ENCODE results near the gene LRIT1. TPM values are rescaled to one million over a fixed set of nuclear protein-coding genes. Genes with fewer than 3 reads are reported as not detected.

Gene LRIT1
- total RNA-seq, 1 donor from 2014 or later, result not detected

DNA sequence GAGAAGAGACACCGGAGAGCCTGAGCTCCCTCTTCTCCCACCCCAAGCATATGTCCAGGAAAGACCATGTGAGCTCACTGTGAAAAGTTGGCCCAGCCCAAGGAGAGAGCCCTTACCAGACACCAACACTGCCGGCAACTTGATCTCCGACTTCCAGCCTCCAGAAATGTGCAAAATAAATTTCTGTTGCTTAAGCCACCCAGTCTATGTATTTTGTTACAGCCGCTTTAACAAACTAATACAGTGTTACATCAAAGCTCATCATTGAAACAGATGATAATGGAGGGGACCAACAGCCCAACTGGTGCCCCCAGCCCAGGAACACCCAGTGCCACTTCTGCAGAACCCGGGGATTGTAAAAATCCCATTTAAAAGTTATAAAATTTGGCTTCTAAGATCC lies 22.4 kb upstream of the LRIT1 start:
- DNase-seq (ENCODE audit: low read depth), result no peak
- H3K4me3 ChIP-seq (ENCODE audit: low read depth, low read length), result no peak overlapping the region
- TF ChIP-seq, protein P1, sequence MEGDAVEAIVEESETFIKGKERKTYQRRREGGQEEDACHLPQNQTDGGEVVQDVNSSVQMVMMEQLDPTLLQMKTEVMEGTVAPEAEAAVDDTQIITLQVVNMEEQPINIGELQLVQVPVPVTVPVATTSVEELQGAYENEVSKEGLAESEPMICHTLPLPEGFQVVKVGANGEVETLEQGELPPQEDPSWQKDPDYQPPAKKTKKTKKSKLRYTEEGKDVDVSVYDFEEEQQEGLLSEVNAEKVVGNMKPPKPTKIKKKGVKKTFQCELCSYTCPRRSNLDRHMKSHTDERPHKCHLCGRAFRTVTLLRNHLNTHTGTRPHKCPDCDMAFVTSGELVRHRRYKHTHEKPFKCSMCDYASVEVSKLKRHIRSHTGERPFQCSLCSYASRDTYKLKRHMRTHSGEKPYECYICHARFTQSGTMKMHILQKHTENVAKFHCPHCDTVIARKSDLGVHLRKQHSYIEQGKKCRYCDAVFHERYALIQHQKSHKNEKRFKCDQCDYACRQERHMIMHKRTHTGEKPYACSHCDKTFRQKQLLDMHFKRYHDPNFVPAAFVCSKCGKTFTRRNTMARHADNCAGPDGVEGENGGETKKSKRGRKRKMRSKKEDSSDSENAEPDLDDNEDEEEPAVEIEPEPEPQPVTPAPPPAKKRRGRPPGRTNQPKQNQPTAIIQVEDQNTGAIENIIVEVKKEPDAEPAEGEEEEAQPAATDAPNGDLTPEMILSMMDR (IDR thresholded peaks at IDR 0.05; ENCODE audit: insufficient read depth, low read length, poor library complexity, severe bottlenecking), result no peak

DNA sequence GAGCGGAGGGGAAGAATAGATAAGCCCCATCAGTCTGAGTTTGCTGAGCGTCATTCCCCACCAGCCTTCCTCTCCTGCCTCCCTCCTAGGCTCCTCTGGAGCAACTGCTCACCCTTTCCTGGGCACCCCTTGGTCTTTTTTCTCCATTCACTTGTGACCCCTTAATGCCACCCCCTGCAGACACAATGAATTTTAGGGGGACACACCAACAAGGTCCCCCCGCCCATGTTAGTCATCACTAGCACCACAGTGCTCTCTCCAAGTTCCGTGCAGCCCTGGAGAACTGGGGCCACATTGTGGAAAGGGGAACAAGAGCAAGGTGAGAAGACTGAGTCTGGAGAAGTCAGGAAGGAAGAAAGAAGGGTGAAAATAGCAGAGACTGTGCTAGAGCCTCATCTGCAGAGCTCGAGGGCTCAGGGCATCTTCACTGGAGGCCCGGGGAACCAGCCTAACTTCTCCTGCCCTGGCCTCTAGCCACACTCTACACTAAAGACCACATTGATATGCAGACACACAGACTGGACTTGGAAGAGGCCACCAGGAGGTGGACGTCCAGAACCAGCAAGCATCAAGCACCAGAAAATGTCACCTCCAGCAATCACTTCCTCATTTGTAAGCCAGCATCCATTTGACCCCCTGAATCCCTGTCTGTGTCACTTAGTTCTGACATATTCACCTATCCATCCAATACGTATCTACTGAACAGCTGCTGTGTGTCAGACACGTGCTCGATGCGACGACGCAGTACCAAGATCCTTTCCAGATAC lies 21.0 kb upstream of the LRIT1 start:
- TF ChIP-seq, protein P1 (IDR thresholded peaks at IDR 0.05; ENCODE audit: insufficient read depth, low read length, poor library complexity, severe bottlenecking), result no peak
- DNase-seq (ENCODE audit: low read depth), result no peak
- Histone ChIP-seq H3K4me3 (ENCODE audit: low read depth, low read length) (no peak overlapping the region), H3K36me3 (ENCODE audit: control insufficient read depth, insufficient read depth, low read length) (no peaks in the 10 kb centered on the region), H3K27me3 (ENCODE audit: control insufficient read depth, insufficient read depth, low read length) (peaks cover 3% of the 10 kb centered on the region)

More for the DNA sequence above, 22.4 kb upstream of the LRIT1 start:
- no peaks in the 10 kb centered on the region for H3K36me3 ChIP-seq (ENCODE audit: control insufficient read depth, insufficient read depth, low read length)
- peaks cover 3% of the 10 kb centered on the region for H3K27me3 ChIP-seq (ENCODE audit: control insufficient read depth, insufficient read depth, low read length)

DNA sequence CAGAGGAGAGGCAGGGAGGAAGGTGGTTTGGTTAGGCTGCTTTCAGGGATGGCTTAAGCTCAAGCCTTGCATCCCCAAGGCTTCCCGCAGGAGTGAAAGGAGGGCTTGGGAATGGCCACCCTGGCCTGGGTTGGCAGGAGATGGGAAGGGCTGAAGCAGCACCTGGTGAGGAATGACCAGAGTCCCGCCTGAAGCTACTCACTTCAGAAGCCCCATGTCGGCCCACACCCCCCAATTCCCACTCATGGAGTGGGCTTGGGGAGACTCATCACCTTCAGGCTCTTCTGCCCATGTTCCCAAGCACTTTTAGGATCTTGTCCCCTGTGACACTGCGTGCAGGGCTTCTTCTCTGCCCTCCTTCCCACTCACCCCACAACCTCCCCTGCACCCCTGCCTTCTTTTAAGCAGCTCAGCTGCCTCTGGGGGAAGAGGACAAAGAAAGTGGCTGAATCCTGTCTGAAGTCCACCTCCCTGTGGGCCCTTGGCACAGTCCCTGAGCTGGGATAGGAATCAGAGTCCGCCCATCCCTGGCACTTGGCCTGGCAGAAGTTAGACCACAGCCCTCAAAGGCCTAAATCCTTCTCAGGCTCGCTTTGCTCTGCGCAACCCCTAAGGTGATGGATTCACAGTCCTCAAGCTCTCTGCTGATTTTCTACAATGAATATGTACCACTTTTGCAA lies 20.0 kb upstream of the LRIT1 start:
- peaks cover 8% of the 10 kb centered on the region for H3K27me3 ChIP-seq (ENCODE audit: control insufficient read depth, insufficient read depth, low read length)
- TF ChIP-seq, protein P1 (IDR thresholded peaks at IDR 0.05; ENCODE audit: insufficient read depth, low read length, poor library complexity, severe bottlenecking), result no peak
- no peak for DNase-seq (ENCODE audit: low read depth)
- no peaks in the 10 kb centered on the region for H3K36me3 ChIP-seq (ENCODE audit: control insufficient read depth, insufficient read depth, low read length)
- no peak overlapping the region for H3K4me3 ChIP-seq (ENCODE audit: low read depth, low read length)

DNA sequence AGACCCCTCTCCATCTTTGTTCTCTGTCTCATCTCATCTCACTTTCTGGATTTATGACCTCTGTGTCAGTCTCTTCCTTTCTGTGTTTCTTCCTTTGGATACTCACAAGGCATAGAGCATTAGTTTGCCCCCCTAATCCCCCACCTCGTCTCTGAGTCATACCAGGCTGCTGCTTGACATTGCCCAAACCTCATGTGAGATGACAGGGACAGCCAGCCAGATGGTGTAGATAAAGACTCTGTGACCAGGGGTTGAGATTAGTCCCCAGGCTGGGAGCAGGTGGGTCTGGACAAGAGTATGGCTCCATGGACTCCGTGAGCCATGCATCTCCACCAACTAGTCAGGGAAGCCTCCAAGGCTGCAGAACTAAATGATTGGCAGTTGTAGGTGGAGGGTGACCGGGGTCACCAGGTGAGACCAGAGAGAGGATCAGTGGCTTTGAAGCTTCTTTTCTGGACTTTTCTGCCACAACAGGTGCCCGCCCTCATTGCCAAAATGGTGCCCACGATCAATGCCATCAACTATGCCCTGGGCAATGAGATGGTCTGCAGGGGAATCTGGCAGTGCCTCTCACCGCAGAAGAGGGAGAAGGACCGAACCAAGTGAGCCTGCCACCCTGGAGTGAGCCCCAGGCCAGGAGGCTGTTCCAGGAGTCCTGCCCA lies 16.8 kb upstream of the LRIT1 start:
- Histone ChIP-seq H3K27me3 (ENCODE audit: control insufficient read depth, insufficient read depth, low read length) (peaks cover 8% of the 10 kb centered on the region), H3K4me3 (ENCODE audit: low read depth, low read length) (no peak overlapping the region), H3K36me3 (ENCODE audit: control insufficient read depth, insufficient read depth, low read length) (no peaks in the 10 kb centered on the region)
- TF ChIP-seq, protein P1 (IDR thresholded peaks at IDR 0.05; ENCODE audit: insufficient read depth, low read length, poor library complexity, severe bottlenecking), result no peak
- no peak for DNase-seq (ENCODE audit: low read depth)

DNA sequence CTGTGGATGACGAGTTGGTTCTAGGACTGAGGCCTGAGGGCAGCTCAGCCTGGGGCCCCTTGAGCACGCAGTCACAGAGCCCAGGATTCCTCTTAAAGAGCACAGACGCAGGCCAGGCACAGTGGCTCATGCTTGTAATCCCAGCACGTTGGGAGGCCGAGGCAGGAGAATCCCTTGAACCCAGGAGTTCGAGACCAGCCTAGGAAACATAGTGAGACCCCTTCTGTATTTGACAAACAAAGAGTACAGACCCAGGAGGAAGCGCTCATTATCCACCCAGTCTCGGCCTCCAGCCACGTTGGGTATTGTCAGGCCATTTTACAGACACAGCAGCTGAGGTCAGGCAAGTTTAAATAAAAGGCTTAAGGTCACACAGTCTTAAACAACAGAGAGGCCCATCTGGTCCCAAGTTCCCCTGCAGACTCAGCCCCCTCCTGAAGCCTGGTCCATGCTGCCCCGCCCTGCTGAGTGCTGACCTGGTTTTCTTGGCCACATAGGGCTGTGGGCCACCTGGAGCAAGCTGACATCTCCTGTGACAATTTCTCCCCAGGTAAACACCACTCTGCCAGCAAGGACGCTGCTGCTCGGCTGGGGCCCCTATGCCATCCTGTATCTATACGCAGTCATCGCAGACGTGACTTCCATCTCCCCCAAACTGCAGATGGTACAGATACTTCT lies 16.1 kb upstream of the LRIT1 start:
- H3K27me3 ChIP-seq (ENCODE audit: control insufficient read depth, insufficient read depth, low read length), result peaks cover 6% of the 10 kb centered on the region
- no peaks in the 10 kb centered on the region for H3K36me3 ChIP-seq (ENCODE audit: control insufficient read depth, insufficient read depth, low read length)
- no peak overlapping the region for H3K4me3 ChIP-seq (ENCODE audit: low read depth, low read length)
- TF ChIP-seq, protein P1 (IDR thresholded peaks at IDR 0.05; ENCODE audit: insufficient read depth, low read length, poor library complexity, severe bottlenecking), result no peak
- DNase-seq (ENCODE audit: low read depth), result no peak
